Panc1 (cell line): Measurements from ENCODE around the gene USH2A. TPM values are rescaled to one million over a fixed set of nuclear protein-coding genes. Genes with fewer than 3 reads are reported as not detected.

ENCODE experiments used
- ATAC-seq: fragments of 200-7000 bp; cut with Tn5 transposase; 2 replicates; pipeline ENCODE4 v1.9.1; 2020; ENCODE audit warnings: mild to moderate bottlenecking, moderate library complexity
- BruUV-seq: library from RNA; stranded (reverse); fragments of 400-500 nt; replicated peaks from 2 replicates; lab custom pipeline; 2021; lab: Mats Ljungman, UMichigan
- CTCF ChIA-PET: fragments of 300-600 bp; sonication (Branson Sonifier 250); formaldehyde crosslinking; loops from one replicate; lab custom pipeline; 2022; ENCODE audit warnings: antibody characterized with exemption; lab: Charles Lee
- POLR2A ChIA-PET: fragments of 300-600 bp; sonication (Branson Sonifier 250); formaldehyde crosslinking; loops from one replicate; lab custom pipeline; 2022; ENCODE audit warnings: antibody characterized with exemption; lab: Charles Lee
- DNase-seq: peaks from one replicate; pipeline ENCODE4 v3.0.0-alpha.2; 2010; ENCODE audit warnings: low read depth, low spot score
- H3K27ac ChIP-seq: 2 replicates; pipeline ENCODE4 v1.5.1; 2011; ENCODE audit warnings: mild to moderate bottlenecking, low read length, inconsistent platforms
- H3K27me3 ChIP-seq: fragments of 200-500 bp; sonication (Bioruptor generic); 2 replicates; pipeline ENCODE4 v1.6.0; 2014; ENCODE audit warnings: low read length, inconsistent platforms; ENCODE audit not compliant: control insufficient read depth, insufficient read depth
- H3K36me3 ChIP-seq: fragments of 200-500 bp; sonication (Bioruptor generic); 2 replicates; pipeline ENCODE4 v1.5.1; 2014; ENCODE audit warnings: inconsistent platforms, mild to moderate bottlenecking, low read length, moderate library complexity; ENCODE audit not compliant: control insufficient read depth, insufficient read depth
- H3K4me1 ChIP-seq: 2 replicates; pipeline ENCODE4 v1.5.1; 2011; ENCODE audit warnings: inconsistent platforms, mild to moderate bottlenecking, low read length, moderate library complexity; ENCODE audit not compliant: control insufficient read depth, insufficient read depth
- H3K4me3 ChIP-seq, 2 experiments: 2 replicates each; pipeline ENCODE4 v1.5.1; 2011 to 2012; ENCODE audit warnings: low read depth in 2 of 2, low read length in 2 of 2, mild to moderate bottlenecking in 2 of 2, inconsistent platforms in 1 of 2, moderate library complexity in 1 of 2
- H3K9me3 ChIP-seq: fragments of 200-500 bp; sonication (Bioruptor generic); 2 replicates; pipeline ENCODE4 v1.5.1; 2014; ENCODE audit warnings: low read depth, mild to moderate bottlenecking, inconsistent platforms, low read length, moderate library complexity; ENCODE audit not compliant: control insufficient read depth, insufficient read depth
- CTCF ChIP-seq: fragments of 450-650 bp; IDR thresholded peaks from 2 replicates; pipeline ENCODE4 v1.5.1; 2017; ENCODE audit warnings: mild to moderate bottlenecking
- POLR2AphosphoS5 ChIP-seq: IDR thresholded peaks from 2 replicates; pipeline ENCODE4 v1.6.1; 2012; ENCODE audit warnings: mild to moderate bottlenecking, low read depth, low read length, moderate library complexity
- REST ChIP-seq, 2 experiments: IDR thresholded peaks; 2 replicates each; pipeline ENCODE4 v1.6.1; 2011 to 2012; ENCODE audit warnings: low read depth in 2 of 2, control low read depth in 1 of 2, low read length in 1 of 2, mild to moderate bottlenecking in 1 of 2, moderate library complexity in 1 of 2; ENCODE audit not compliant: insufficient read depth in 1 of 2
- SIN3A ChIP-seq: IDR thresholded peaks from 2 replicates; pipeline ENCODE4 v1.6.1; 2012; ENCODE audit warnings: low read depth, mild to moderate bottlenecking, low read length, moderate library complexity, borderline replicate concordance; ENCODE audit not compliant: insufficient read depth
- TCF7L2 ChIP-seq: IDR thresholded peaks from 2 replicates; pipeline ENCODE4 v1.6.1; 2011; ENCODE audit warnings: mild to moderate bottlenecking, low read depth, low read length, inconsistent platforms
- in situ Hi-C: cut with HindIII; loops from 2 replicates; pipeline ENCODE4 v1.10.0; 2016; ENCODE audit warnings: low sequenced_read_pairs, low pct_unique_long_range_greater_than_20kb
- intact Hi-C: fragments of 100-400 bp; cut with micrococcal nuclease; formaldehyde crosslinking; loops from one replicate; pipeline ENCODE4 v1.10.0; 2022; ENCODE audit not compliant: unreplicated experiment
- total RNA-seq: library from RNA; stranded (reverse); gene quantifications from one replicate; pipeline ENCODE4 v1.2.1, GENCODE V29; 2021; ENCODE audit not compliant: unreplicated experiment

Gene USH2A
- total RNA-seq, 1 experiment from 2014 or later, result not detected

- POLR2A ChIA-PET, result no interaction called here
- no peak overlapping the region for H3K4me3 ChIP-seq
- no TSS peak for BruUV-seq
- H3K4me1 ChIP-seq, result no peaks in the 10 kb centered on the region
- in situ Hi-C loops, result no loop called here
- no peak for ATAC-seq
- no peaks in the 10 kb centered on the region for H3K9me3 ChIP-seq
- H3K27ac ChIP-seq, result no peak overlapping the region
- no peak for DNase-seq
- H3K27me3 ChIP-seq, result no peaks in the 10 kb centered on the region
- CTCF ChIA-PET, result no interaction called here
- TF ChIP-seq POLR2AphosphoS5, result no peak
- TF ChIP-seq TCF7L2, result no peak
- no peak for TF ChIP-seq SIN3A
- TF ChIP-seq CTCF, result no peak
- no peak for TF ChIP-seq REST (IDR thresholded peaks at IDR 0.05; ENCODE audit: insufficient read depth in 1 of 2, low read depth in 2 of 2, low read length in 1 of 2)
- H3K36me3 ChIP-seq, result no peaks in the 10 kb centered on the region
- intact Hi-C loops, result no loop called here
Observed at GRCh38 chr1:216325946-216326345, 97.3 kb downstream of the USH2A start.

GRCh38 chr1:216325336-216325735, 97.9 kb downstream of the USH2A start:
- ChIA-PET POLR2A (no interaction called here), CTCF (no interaction called here)
- Histone ChIP-seq H3K9me3 (no peaks in the 10 kb centered on the region), H3K36me3 (no peaks in the 10 kb centered on the region), H3K4me3 (no peak overlapping the region), H3K27ac (no peak overlapping the region), H3K4me1 (no peaks in the 10 kb centered on the region), H3K27me3 (no peaks in the 10 kb centered on the region)
- intact Hi-C loops, result no loop called here
- DNase-seq (no peak), ATAC-seq (no peak)
- in situ Hi-C loops, result no loop called here
- no peak for TF ChIP-seq SIN3A
- no peak for TF ChIP-seq REST (IDR thresholded peaks at IDR 0.05; ENCODE audit: insufficient read depth in 1 of 2, low read depth in 2 of 2, low read length in 1 of 2)
- no peak for TF ChIP-seq POLR2AphosphoS5
- TF ChIP-seq CTCF, result no peak
- TF ChIP-seq TCF7L2, result no peak
- no TSS peak for BruUV-seq
